AG08396 (cell line): ENCODE results near the gene NARF.
A peak's percentile ranks its signal among the peaks of the same experiment; 100 is the strongest.
"Not testable (repeated sequence)": the region's sequence is repeated elsewhere in the genome, so short reads cannot be mapped to it uniquely, and the experiment has no call there.

ENCODE experiments used
- DNase-seq: peaks from one replicate; pipeline ENCODE4 v3.0.0; 2012; ENCODE audit warnings: low spot score, mixed read lengths

The NARF gene

GRCh38 chr17:82497483-82498405 is 39.2 kb downstream of the NARF start:
- DNase-seq: no peak

GRCh38 chr17:82502207-82502606 is 43.7 kb downstream of the NARF start:
- peak; percentile 54 for DNase-seq

- no peak for DNase-seq
Measured at GRCh38 chr17:82503094-82503727, 44.7 kb downstream of the NARF start.

- no peak for DNase-seq
Measured at GRCh38 chr17:82503728-82504308, 45.3 kb downstream of the NARF start.

GRCh38 chr17:82505296-82505695 is 46.8 kb downstream of the NARF start:
- DNase-seq: no peak

GRCh38 chr17:82506402-82506801 is 47.9 kb downstream of the NARF start:
- not testable (repeated sequence) for DNase-seq

- DNase-seq: no peak
Measured at GRCh38 chr17:82507631-82508175, 49.2 kb downstream of the NARF start.

GRCh38 chr17:82511642-82512041 is 53.1 kb downstream of the NARF start:
- not testable (repeated sequence) for DNase-seq

GRCh38 chr17:82513864-82514263 is 55.3 kb downstream of the NARF start:
- DNase-seq: not testable (repeated sequence)

- no peak for DNase-seq
Measured at GRCh38 chr17:82517230-82517865, 58.8 kb downstream of the NARF start.

GRCh38 chr17:82518826-82519810 is 60.6 kb downstream of the NARF start, which contains the start of gene FOXK2:
TSS of gene FOXK2 (plus strand) at chr17:82519732. CDS start at chr17:82519889, 157 bp downstream.
- peak; percentile 100 for DNase-seq

- peak; percentile 49 for DNase-seq
Measured at GRCh38 chr17:82519971-82520903, 61.7 kb downstream of the NARF start.

- DNase-seq: no peak
Measured at GRCh38 chr17:82524540-82524939, 66.0 kb downstream of the NARF start.

- DNase-seq: no peak
Measured at GRCh38 chr17:82525712-82526111, 67.2 kb downstream of the NARF start.

- no peak for DNase-seq
Measured at GRCh38 chr17:82527898-82528297, 69.4 kb downstream of the NARF start.

GRCh38 chr17:82528484-82529265 is 70.1 kb downstream of the NARF start:
- peak; percentile 49 for DNase-seq

- DNase-seq: no peak
Measured at GRCh38 chr17:82529914-82530300, 71.4 kb downstream of the NARF start.

GRCh38 chr17:82531431-82531881 is 72.9 kb downstream of the NARF start:
- DNase-seq: peak; percentile 60

- DNase-seq: no peak
Measured at GRCh38 chr17:82534401-82534812, 75.9 kb downstream of the NARF start.
